Left ventricle myocardium inferior (tissue), 1 donor: ENCODE measurements around the gene CEP97. TPM values are rescaled to one million over a fixed set of nuclear protein-coding genes. Genes with fewer than 3 reads are reported as not detected.

ENCODE experiments used
- DNase-seq: peaks from one replicate; pipeline ENCODE4 v3.0.0-alpha.2; 2020
- H3K27ac ChIP-seq: fragments of 200-600 bp; replicated peaks from 2 replicates; pipeline ENCODE4 v1.8.0; 2021
- H3K27me3 ChIP-seq: fragments of 200-600 bp; 2 replicates; pipeline ENCODE4 v1.8.0; 2021; ENCODE audit warnings: low read depth
- H3K36me3 ChIP-seq: fragments of 200-600 bp; 2 replicates; pipeline ENCODE4 v1.8.0; 2021
- H3K4me1 ChIP-seq: fragments of 200-600 bp; 2 replicates; pipeline ENCODE4 v1.8.0; 2021
- H3K4me3 ChIP-seq: fragments of 200-600 bp; 2 replicates; pipeline ENCODE4 v1.8.0; 2021; ENCODE audit warnings: mild to moderate bottlenecking, moderate library complexity
- H3K9me3 ChIP-seq: fragments of 200-600 bp; replicated peaks from 2 replicates; pipeline ENCODE4 v1.8.0; 2021
- intact Hi-C: fragments of 100-400 bp; cut with micrococcal nuclease; formaldehyde crosslinking; loops from one replicate; pipeline ENCODE4 v1.11.0; 2022
- total RNA-seq: library from RNA; stranded (reverse); fragmentation: NEBNext Ultra II Directional; extraction: Animal tissue kit (Norgen Biotek cat#: 25700); gene quantifications from one replicate; pipeline ENCODE4 v1.2.1, GENCODE V29; 2021
- TF ChIP-seq, protein P1 (sequence below): fragments of 200-600 bp; IDR thresholded peaks from 2 replicates; pipeline ENCODE4 v1.8.0; 2021; ENCODE audit warnings: antibody characterized with exemption, mild to moderate bottlenecking, borderline replicate concordance
- donor health status: DM: no; HTN: yes; CAD: no; lungs with severe emphysema.

CEP97 gene
- total RNA-seq, 1 donor from 2014 or later = 5.9 TPM

DNA sequence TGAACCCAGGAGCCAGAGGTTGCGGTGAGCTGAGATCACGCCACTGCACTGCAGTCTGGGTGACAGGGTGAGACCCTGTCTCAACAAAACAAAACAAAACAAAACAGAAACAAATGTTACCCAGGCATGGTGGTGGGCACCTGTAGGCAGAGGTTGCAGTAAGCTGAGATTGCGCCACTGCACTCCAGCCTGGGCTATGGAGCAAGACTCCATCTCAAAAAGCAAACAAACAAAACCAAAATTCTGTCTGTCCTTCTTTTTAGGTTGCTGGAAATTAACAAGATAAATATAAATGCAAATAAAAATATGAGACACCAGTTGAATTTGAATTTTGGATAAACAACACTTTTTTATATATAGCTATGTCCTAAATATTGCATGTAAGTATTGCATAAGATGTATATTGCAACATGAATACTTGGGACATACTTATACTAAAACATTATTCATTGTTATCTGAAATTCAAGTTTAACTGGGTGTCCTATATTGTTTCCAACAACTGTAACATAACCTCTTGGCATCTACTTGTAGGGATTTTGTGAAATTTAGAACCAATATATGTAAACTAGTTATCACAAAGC lies 4.7 kb upstream of the CEP97 start:
- TF ChIP-seq, protein P1, sequence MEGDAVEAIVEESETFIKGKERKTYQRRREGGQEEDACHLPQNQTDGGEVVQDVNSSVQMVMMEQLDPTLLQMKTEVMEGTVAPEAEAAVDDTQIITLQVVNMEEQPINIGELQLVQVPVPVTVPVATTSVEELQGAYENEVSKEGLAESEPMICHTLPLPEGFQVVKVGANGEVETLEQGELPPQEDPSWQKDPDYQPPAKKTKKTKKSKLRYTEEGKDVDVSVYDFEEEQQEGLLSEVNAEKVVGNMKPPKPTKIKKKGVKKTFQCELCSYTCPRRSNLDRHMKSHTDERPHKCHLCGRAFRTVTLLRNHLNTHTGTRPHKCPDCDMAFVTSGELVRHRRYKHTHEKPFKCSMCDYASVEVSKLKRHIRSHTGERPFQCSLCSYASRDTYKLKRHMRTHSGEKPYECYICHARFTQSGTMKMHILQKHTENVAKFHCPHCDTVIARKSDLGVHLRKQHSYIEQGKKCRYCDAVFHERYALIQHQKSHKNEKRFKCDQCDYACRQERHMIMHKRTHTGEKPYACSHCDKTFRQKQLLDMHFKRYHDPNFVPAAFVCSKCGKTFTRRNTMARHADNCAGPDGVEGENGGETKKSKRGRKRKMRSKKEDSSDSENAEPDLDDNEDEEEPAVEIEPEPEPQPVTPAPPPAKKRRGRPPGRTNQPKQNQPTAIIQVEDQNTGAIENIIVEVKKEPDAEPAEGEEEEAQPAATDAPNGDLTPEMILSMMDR = no peak
- Histone ChIP-seq H3K27me3 (no peaks in the 10 kb centered on the region), H3K27ac (no peak overlapping the region), H3K4me3 (no peak overlapping the region), H3K9me3 (no peaks in the 10 kb centered on the region), H3K36me3 (no peaks in the 10 kb centered on the region), H3K4me1 (peaks cover 22% of the 10 kb centered on the region)
- DNase-seq = no peak
- intact Hi-C loops = no loop called here

DNA sequence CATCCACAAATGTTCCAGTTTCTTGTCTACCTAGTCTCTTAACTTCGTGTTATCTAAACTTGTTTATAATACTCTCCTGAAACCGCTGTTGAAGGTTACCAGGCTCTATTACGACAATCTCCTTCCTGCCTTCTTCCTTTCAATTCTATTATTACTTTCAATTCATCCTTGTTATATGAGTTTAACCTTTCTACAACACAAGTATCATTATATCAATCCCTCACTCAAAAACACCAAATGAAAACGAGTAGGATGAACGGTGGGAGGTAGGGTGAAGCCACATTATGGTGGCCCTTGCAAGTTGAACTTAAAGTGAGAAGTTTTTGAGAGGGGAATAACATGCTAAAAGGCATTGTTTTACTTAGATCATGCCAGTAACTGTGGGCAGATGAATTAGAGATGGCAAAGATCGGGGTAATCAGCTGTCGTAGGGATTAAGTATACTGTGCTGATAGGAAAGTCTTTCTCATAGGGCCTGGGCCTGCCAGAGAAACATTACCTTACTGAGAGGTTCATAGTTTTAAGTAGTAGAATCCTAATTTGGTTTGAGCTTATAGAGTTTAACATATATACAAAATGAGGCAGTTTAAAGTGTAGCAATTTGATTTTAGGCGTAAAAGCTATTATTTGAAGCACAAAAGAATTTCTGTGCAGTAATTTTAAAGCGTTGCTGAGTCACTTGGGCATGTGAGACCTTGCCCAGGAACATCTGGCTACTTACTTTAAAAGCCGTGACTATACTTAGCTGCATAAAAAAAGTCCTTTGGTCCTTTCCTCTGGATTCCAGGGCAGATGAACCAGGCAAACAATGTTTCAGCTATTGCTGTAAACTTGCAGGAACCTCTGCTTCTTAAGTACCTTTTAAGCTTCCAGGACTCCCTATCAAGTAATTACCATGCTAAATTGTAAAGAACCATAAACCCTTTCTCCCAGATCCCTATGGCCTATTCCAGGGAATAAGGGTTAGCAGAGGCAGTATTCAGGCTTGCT lies 3.3 kb upstream of the CEP97 start:
- peaks cover 36% of the 10 kb centered on the region for H3K4me1 ChIP-seq
- no peaks in the 10 kb centered on the region for H3K27me3 ChIP-seq
- intact Hi-C loops = no loop called here
- H3K36me3 ChIP-seq = no peaks in the 10 kb centered on the region
- DNase-seq = no peak
- no peaks in the 10 kb centered on the region for H3K9me3 ChIP-seq
- peak overlapping the region; percentile 58 for H3K27ac ChIP-seq
- no peak overlapping the region for H3K4me3 ChIP-seq
- TF ChIP-seq, protein P1 = no peak

DNA sequence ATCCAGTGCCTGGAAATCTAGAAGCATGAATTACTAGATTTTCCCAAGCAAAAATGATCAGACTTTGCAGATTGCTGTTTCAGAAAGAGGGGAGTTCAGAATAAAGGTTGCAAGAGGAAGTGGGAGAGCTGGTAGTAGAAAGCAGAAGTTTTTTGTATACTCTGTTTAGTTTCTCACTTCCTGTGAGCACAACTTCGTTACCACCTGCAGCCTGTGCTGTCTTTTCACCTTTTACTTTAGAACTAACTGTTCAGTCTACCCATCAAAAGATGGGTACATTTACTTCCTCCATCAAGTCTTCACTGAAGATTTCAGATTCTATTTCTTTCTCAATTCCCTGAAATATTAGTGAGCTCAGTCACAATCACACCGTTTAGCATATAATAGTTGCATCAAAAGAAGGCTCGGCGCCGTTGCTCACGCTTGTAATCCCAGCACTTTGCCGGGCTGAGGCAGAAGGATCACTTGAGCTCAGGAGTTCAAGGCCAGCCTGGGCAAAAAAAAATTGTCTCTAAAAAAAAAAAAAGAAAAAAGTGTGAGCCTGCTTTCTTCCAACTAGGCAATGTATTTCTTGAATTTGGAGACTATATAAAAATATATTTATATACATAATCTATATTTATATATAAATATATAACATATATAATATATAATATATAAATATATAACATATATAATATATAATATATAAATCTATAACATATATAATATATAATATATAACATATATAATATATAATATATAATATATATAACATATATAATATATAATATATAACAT lies 1.8 kb upstream of the CEP97 start:
- Histone ChIP-seq H3K27ac (peak overlapping the region; percentile 58), H3K4me3 (no peak overlapping the region), H3K27me3 (no peaks in the 10 kb centered on the region), H3K4me1 (peaks cover 38% of the 10 kb centered on the region), H3K36me3 (peaks cover 6% of the 10 kb centered on the region), H3K9me3 (no peaks in the 10 kb centered on the region)
- DNase-seq = no peak
- TF ChIP-seq, protein P1 = no peak
- intact Hi-C loops = no loop called here

GRCh38 chr3:101725194-101725889 lies 928 bp downstream of the CEP97 start:
- intact Hi-C loops = no loop called here
- no peaks in the 10 kb centered on the region for H3K27me3 ChIP-seq
- no peaks in the 10 kb centered on the region for H3K9me3 ChIP-seq
- peak; percentile 19 for DNase-seq
- TF ChIP-seq, protein P1 = no peak
- peaks cover 38% of the 10 kb centered on the region for H3K4me1 ChIP-seq
- H3K27ac ChIP-seq = peak overlapping the region; percentile 87
- peaks cover 31% of the 10 kb centered on the region for H3K36me3 ChIP-seq
- H3K4me3 ChIP-seq = peak overlapping the region; percentile 84

- Histone ChIP-seq H3K27ac (no peak overlapping the region), H3K4me3 (peak overlapping the region; percentile 84), H3K9me3 (no peaks in the 10 kb centered on the region), H3K4me1 (peaks cover 37% of the 10 kb centered on the region), H3K27me3 (no peaks in the 10 kb centered on the region), H3K36me3 (peaks cover 31% of the 10 kb centered on the region)
- TF ChIP-seq, protein P1 = no peak
- DNase-seq = no peak
- intact Hi-C loops = no loop called here
Measured at GRCh38 chr3:101725890-101726275, 1.5 kb downstream of the CEP97 start.
